H9 (cell line): ENCODE measurements around the gene WDR77. TPM values are rescaled to one million over a fixed set of nuclear protein-coding genes. Genes with fewer than 3 reads are reported as not detected.

Source experiments
- DNase-seq: peaks from one replicate; pipeline ENCODE4 v3.0.0-alpha.2; 2017
- H2AFZ ChIP-seq: one replicate; pipeline ENCODE4 v1.6.1; 2013; ENCODE audit warnings: mild to moderate bottlenecking, low read length, control low read depth, moderate library complexity
- H2AK5ac ChIP-seq: 2 replicates; pipeline ENCODE4 v1.6.1; 2013; ENCODE audit warnings: low read length, control low read depth, mixed read lengths; ENCODE audit not compliant: insufficient read length
- H2BK120ac ChIP-seq: one replicate; pipeline ENCODE4 v1.6.1; 2013; ENCODE audit warnings: low read depth, mild to moderate bottlenecking, low read length, control low read depth, inconsistent platforms; ENCODE audit not compliant: poor library complexity, severe bottlenecking
- H2BK12ac ChIP-seq: 2 replicates; pipeline ENCODE4 v1.6.1; 2013; ENCODE audit warnings: low read length, control low read depth, mixed read lengths, low read depth; ENCODE audit not compliant: insufficient read length
- H2BK15ac ChIP-seq: 2 replicates; pipeline ENCODE4 v1.6.1; 2013; ENCODE audit warnings: low read depth, low read length, control low read depth
- H2BK20ac ChIP-seq: one replicate; pipeline ENCODE4 v1.6.1; 2013; ENCODE audit warnings: low read depth, mild to moderate bottlenecking, low read length, control low read depth, inconsistent platforms; ENCODE audit not compliant: poor library complexity, severe bottlenecking
- H2BK5ac ChIP-seq: 2 replicates; pipeline ENCODE4 v1.6.1; 2013; ENCODE audit warnings: low read length, control low read depth, mixed read lengths; ENCODE audit not compliant: insufficient read length
- H3K14ac ChIP-seq: 2 replicates; pipeline ENCODE4 v1.6.1; 2013; ENCODE audit warnings: low read length, control low read depth; ENCODE audit not compliant: insufficient read depth
- H3K18ac ChIP-seq: 2 replicates; pipeline ENCODE4 v1.6.1; 2013; ENCODE audit warnings: low read depth, mild to moderate bottlenecking, mixed read lengths, low read length, control low read depth; ENCODE audit not compliant: insufficient read length
- H3K23ac ChIP-seq: 2 replicates; pipeline ENCODE4 v1.6.1; 2013; ENCODE audit warnings: low read length, control low read depth, mixed read lengths, low read depth; ENCODE audit not compliant: insufficient read length
- H3K23me2 ChIP-seq: 2 replicates; pipeline ENCODE4 v1.6.1; 2013; ENCODE audit warnings: low read depth, mild to moderate bottlenecking, mixed read lengths, low read length, control low read depth; ENCODE audit not compliant: insufficient read length, poor library complexity, severe bottlenecking
- H3K27ac ChIP-seq: 2 replicates; pipeline ENCODE4 v1.5.1; 2013; ENCODE audit warnings: low read length, control low read depth, mixed read lengths, low read depth; ENCODE audit not compliant: insufficient read length
- H3K27me3 ChIP-seq: 2 replicates; pipeline ENCODE4 v1.6.1; 2013; ENCODE audit warnings: low read length, control low read depth, inconsistent platforms; ENCODE audit not compliant: insufficient read depth
- H3K4ac ChIP-seq: 2 replicates; pipeline ENCODE4 v1.6.1; 2013; ENCODE audit warnings: low read depth, mild to moderate bottlenecking, control low read depth, inconsistent platforms, low read length, moderate library complexity
- H3K4me1 ChIP-seq: 2 replicates; pipeline ENCODE4 v1.6.1; 2013; ENCODE audit warnings: low read length, control low read depth, inconsistent platforms; ENCODE audit not compliant: insufficient read depth
- H3K4me2 ChIP-seq: 2 replicates; pipeline ENCODE4 v1.6.1; 2013; ENCODE audit warnings: low read length, control low read depth, mixed read lengths; ENCODE audit not compliant: insufficient read length, insufficient read depth
- H3K56ac ChIP-seq: 2 replicates; pipeline ENCODE4 v1.6.1; 2013; ENCODE audit warnings: low read depth, mild to moderate bottlenecking, mixed read lengths, low read length, control low read depth; ENCODE audit not compliant: insufficient read length
- H3K79me1 ChIP-seq: 2 replicates; pipeline ENCODE4 v1.6.1; 2013; ENCODE audit warnings: low read depth, mild to moderate bottlenecking, moderate library complexity, low read length, control low read depth, inconsistent platforms; ENCODE audit not compliant: insufficient read depth, poor library complexity, severe bottlenecking
- H3K79me2 ChIP-seq: 2 replicates; pipeline ENCODE4 v1.6.1; 2013; ENCODE audit warnings: low read length, control low read depth, inconsistent platforms; ENCODE audit not compliant: insufficient read depth
- H3K9ac ChIP-seq: 2 replicates; pipeline ENCODE4 v1.6.1; 2013; ENCODE audit warnings: low read length, control low read depth, mixed read lengths; ENCODE audit not compliant: insufficient read length; ENCODE audit errors: extremely low read depth
- H3K9me3 ChIP-seq: one replicate; pipeline ENCODE4 v1.6.1; 2013; ENCODE audit warnings: low read depth, low read length, inconsistent platforms; ENCODE audit not compliant: control insufficient read depth
- H3T11ph ChIP-seq: one replicate; pipeline ENCODE4 v1.6.1; 2013; ENCODE audit warnings: mild to moderate bottlenecking, low read length, control low read depth, inconsistent platforms
- H4K20me1 ChIP-seq: one replicate; pipeline ENCODE4 v1.6.1; 2013; ENCODE audit not compliant: control insufficient read depth, insufficient read length, insufficient read depth
- H4K5ac ChIP-seq: 2 replicates; pipeline ENCODE4 v1.6.1; 2013; ENCODE audit warnings: low read depth, mild to moderate bottlenecking, mixed read lengths, low read length, control low read depth; ENCODE audit not compliant: insufficient read length
- H4K8ac ChIP-seq: replicated peaks from 2 replicates; pipeline ENCODE4 v1.6.1; 2013; ENCODE audit warnings: low read length, control low read depth, mixed read lengths, low read depth; ENCODE audit not compliant: insufficient read length
- H4K91ac ChIP-seq: 2 replicates; pipeline ENCODE4 v1.6.1; 2013; ENCODE audit warnings: low read depth, mild to moderate bottlenecking, moderate library complexity, mixed read lengths, low read length, control low read depth; ENCODE audit not compliant: insufficient read length
- H3K27ac Mint-ChIP-seq, 3 experiments: 2 replicates in 2 of 3; 3 replicates in 1 of 3; pipeline ENCODE4 v1.8.0; 2020 to 2021; ENCODE audit warnings: mixed read lengths in 3 of 3, mild to moderate bottlenecking in 1 of 3, moderate library complexity in 1 of 3
- H3K27me3 Mint-ChIP-seq: 2 replicates; pipeline ENCODE4 v1.8.0; 2021; ENCODE audit warnings: low read depth, mild to moderate bottlenecking, moderate library complexity, mixed read lengths
- H3K36me3 Mint-ChIP-seq, 3 experiments: 2 replicates in 2 of 3; 3 replicates in 1 of 3; pipeline ENCODE4 v1.8.0; 2020 to 2021; ENCODE audit warnings: low read depth in 3 of 3, mixed read lengths in 3 of 3; ENCODE audit not compliant: insufficient read depth in 1 of 3
- H3K4me1 Mint-ChIP-seq, 2 experiments: 2 replicates each; pipeline ENCODE4 v1.8.0; 2020; ENCODE audit warnings: mixed read lengths in 2 of 2
- H3K4me3 Mint-ChIP-seq, 2 experiments: 2 replicates in 1 of 2; 3 replicates in 1 of 2; pipeline ENCODE4 v1.8.0; 2020 to 2021; ENCODE audit warnings: mild to moderate bottlenecking in 2 of 2, mixed read lengths in 2 of 2, moderate library complexity in 1 of 2
- H3K9me3 Mint-ChIP-seq, 2 experiments: 2 replicates in 1 of 2; 3 replicates in 1 of 2; pipeline ENCODE4 v1.8.0; 2020; ENCODE audit warnings: mild to moderate bottlenecking in 2 of 2, mixed read lengths in 2 of 2, moderate library complexity in 1 of 2
- CTCF ChIP-seq: fragments of 200-600 bp; sonication (generic); conservative IDR thresholded peaks from 3 replicates; pipeline ENCODE4 v1.8.0; 2021; ENCODE audit warnings: antibody characterized with exemption, mild to moderate bottlenecking
- WGBS: extraction: QIAGEN DNeasy Blood & Tissue Kit; methylation state at CpG from one replicate; pipeline ENCODE4 v1.1.7; 2013; ENCODE audit warnings: missing lambda C conversion rate, low lambda C conversion rate, mixed read lengths; ENCODE audit not compliant: insufficient read length; ENCODE audit errors: extremely low coverage; 5-methylcytosine and 5-hydroxymethylcytosine counted together
- total RNA-seq: library from RNA; stranded (reverse); gene quantifications from 2 replicates; pipeline ENCODE4 v1.2.1, GENCODE V29; 2021

Gene WDR77
- total RNA-seq, 1 experiment from 2014 or later: 70.9 TPM

- Histone ChIP-seq H3K14ac (no peak overlapping the region), H3K56ac (no peak overlapping the region), H2AK5ac (no peak overlapping the region), H2BK15ac (no peak overlapping the region), H2BK20ac (no peak overlapping the region), H3K4me1 (no peaks in the 10 kb centered on the region), H2BK12ac (no peak overlapping the region), H2BK120ac (no peak overlapping the region), H3K9ac (no peak overlapping the region), H3K79me2 (no peaks in the 10 kb centered on the region), H3K23ac (no peak overlapping the region), H3K4me2 (no peak overlapping the region), H3T11ph (no peak overlapping the region), H4K5ac (no peak overlapping the region), H3K9me3 (no peaks in the 10 kb centered on the region), H3K27ac (no peak overlapping the region), H4K8ac (no peak overlapping the region), H2AFZ (no peak overlapping the region), H3K79me1 (no peaks in the 10 kb centered on the region), H3K18ac (no peak overlapping the region), H4K91ac (no peak overlapping the region), H3K23me2 (no peaks in the 10 kb centered on the region), H2BK5ac (no peak overlapping the region), H3K4ac (no peak overlapping the region), H3K27me3 (no peaks in the 10 kb centered on the region), H4K20me1 (no peaks in the 10 kb centered on the region)
- Mint-ChIP-seq H3K9me3 (no peaks in the 10 kb centered on the region), H3K4me1 (no peaks in the 10 kb centered on the region), H3K36me3 (no peaks in the 10 kb centered on the region), H3K4me3 (no peak overlapping the region), H3K27me3 (no peaks in the 10 kb centered on the region), H3K27ac (no peak overlapping the region)
- no peak for TF ChIP-seq CTCF
- WGBS: no CpG with 5 or more reads among the region's 6 CpGs
- no peak for DNase-seq
Measured at GRCh38 chr1:111487133-111487532, 38.1 kb upstream of the WDR77 start.
